Measurements from ENCODE around the gene TNS1. TPM values are rescaled to one million over a fixed set of nuclear protein-coding genes. Genes with fewer than 3 reads are reported as not detected.

The TNS1 gene
- total RNA-seq, 2 donors from 2014 or later, result 1,255 to 1,508 TPM

- intact Hi-C loops (cut with DNase I), result no loop called here
- DNase-seq (ENCODE audit: low spot score), result no peak
These were observed 219.6 kb downstream of the TNS1 start for GRCh38 chr2:217783243-217783642.

- intact Hi-C loops (cut with DNase I), result no loop called here
- DNase-seq (ENCODE audit: low spot score), result no peak
These were observed 224.9 kb downstream of the TNS1 start for GRCh38 chr2:217777906-217778305.

- intact Hi-C loops (cut with DNase I), result no loop called here
These were observed 226.2 kb downstream of the TNS1 start for GRCh38 chr2:217776631-217777030.

GRCh38 chr2:217775920-217776503 is 226.8 kb downstream of the TNS1 start:
- intact Hi-C loops (cut with DNase I), result no loop called here
- DNase-seq (ENCODE audit: low spot score), result no peak

More at GRCh38 chr2:217776631-217777030, 226.2 kb downstream of the TNS1 start:
- no peak for DNase-seq (ENCODE audit: low spot score)

GRCh38 chr2:217774232-217774631 is 228.6 kb downstream of the TNS1 start:
- no peak for DNase-seq (ENCODE audit: low spot score)
- intact Hi-C loops (cut with DNase I), result no loop called here

GRCh38 chr2:217773539-217773938 is 229.3 kb downstream of the TNS1 start:
- intact Hi-C loops (cut with DNase I), result no loop called here
- DNase-seq (ENCODE audit: low spot score), result no peak

GRCh38 chr2:217766356-217766755 is 236.4 kb downstream of the TNS1 start:
- intact Hi-C loops (cut with DNase I), result no loop called here
- no peak for DNase-seq (ENCODE audit: low spot score)

GRCh38 chr2:217761645-217762277 is 241.0 kb downstream of the TNS1 start:
- intact Hi-C loops (cut with DNase I), result no loop called here
- no peak for DNase-seq (ENCODE audit: low spot score)

GRCh38 chr2:217759991-217760390 is 242.8 kb downstream of the TNS1 start:
- no peak for DNase-seq (ENCODE audit: low spot score)
- intact Hi-C loops (cut with DNase I), result loop anchor here (5.0 to 10.0 kb wide), 2 partner anchors 967 to 1065 kb away; partner anchors contain the start of gene IGFBP5 (in 1 of the 2)

- DNase-seq (ENCODE audit: low spot score), result no peak
- intact Hi-C loops (cut with DNase I), result loop anchor here (5.0 to 10.0 kb wide), 2 partner anchors 970 to 1062 kb away; partner anchors contain the start of gene IGFBP5 (in 1 of the 2)
These were observed 245.7 kb downstream of the TNS1 start for GRCh38 chr2:217757108-217757463.

GRCh38 chr2:217756375-217757107 is 246.3 kb downstream of the TNS1 start:
- peak; percentile 91 for DNase-seq (ENCODE audit: low spot score)
- intact Hi-C loops (cut with DNase I), result loop anchor here (5.0 to 10.0 kb wide), 2 partner anchors 971 to 1062 kb away; partner anchors contain the start of gene IGFBP5 (in 1 of the 2)

- no peak for DNase-seq (ENCODE audit: low spot score)
- intact Hi-C loops (cut with DNase I), result loop anchor here (5.0 to 10.0 kb wide), 2 partner anchors 972 to 1060 kb away; partner anchors contain the start of gene IGFBP5 (in 1 of the 2)
These were observed 247.6 kb downstream of the TNS1 start for GRCh38 chr2:217755027-217755745.

GRCh38 chr2:217753460-217754200 is 249.2 kb downstream of the TNS1 start:
- intact Hi-C loops (cut with DNase I), result loop anchor here in 1 of 2 donors (10.0 kb wide), 1 partner anchor 1059 kb away; the partner anchor contains the start of gene IGFBP5
- DNase-seq (ENCODE audit: low spot score), result no peak

GRCh38 chr2:217752714-217753459 is 249.9 kb downstream of the TNS1 start:
- intact Hi-C loops (cut with DNase I), result loop anchor here in 1 of 2 donors (10.0 kb wide), 1 partner anchor 1058 kb away; the partner anchor contains the start of gene IGFBP5
- DNase-seq (ENCODE audit: low spot score), result no peak

- intact Hi-C loops (cut with DNase I), result loop anchor here in 1 of 2 donors (10.0 kb wide), 1 partner anchor 1057 kb away; the partner anchor contains the start of gene IGFBP5
- DNase-seq (ENCODE audit: low spot score), result no peak
These were observed 250.8 kb downstream of the TNS1 start for GRCh38 chr2:217751952-217752351.

- DNase-seq (ENCODE audit: low spot score), result no peak
- intact Hi-C loops (cut with DNase I), result loop anchor here in 1 of 2 donors (10.0 kb wide), 1 partner anchor 1056 kb away; the partner anchor contains the start of gene IGFBP5
These were observed 251.6 kb downstream of the TNS1 start for GRCh38 chr2:217751192-217751591.
